Kidney (tissue), 14 donors: Measurements from ENCODE around the gene PACSIN1. TPM values are rescaled to one million over a fixed set of nuclear protein-coding genes. Genes with fewer than 3 reads are reported as not detected.
A peak's percentile ranks its signal among the peaks of the same experiment; 100 is the strongest.

Source experiments
- DNase-seq, 5 donors: peaks; one replicate each; pipeline ENCODE4 v3.0.0-alpha.2; 2013 to 2020
- FAIRE-seq: peaks from 2 replicates; lab custom pipeline; 2012; peaks lifted over from hg19 to GRCh38; lab: Jason Lieb, UNC
- H3K27ac ChIP-seq, 2 donors: one replicate each; pipeline ENCODE4 v1.7.0; 2013; ENCODE audit warnings: low read depth in 2 of 2, low read length in 2 of 2, inconsistent platforms in 1 of 2
- H3K27me3 ChIP-seq: one replicate; pipeline ENCODE4 v1.7.1; 2013; ENCODE audit warnings: low read length, inconsistent platforms; ENCODE audit not compliant: control insufficient read depth, insufficient read depth
- H3K36me3 ChIP-seq, 3 donors: one replicate each; pipeline versions ENCODE4 v1.7.0 to v1.7.1; 2013; ENCODE audit warnings: low read length in 3 of 3, control low read depth in 1 of 3, inconsistent platforms in 1 of 3; ENCODE audit not compliant: insufficient read depth in 3 of 3, control insufficient read depth in 2 of 3
- H3K4me1 ChIP-seq, 3 donors: one replicate each; pipeline versions ENCODE4 v1.7.0 to v1.7.1; 2013; ENCODE audit warnings: low read length in 3 of 3, inconsistent platforms in 1 of 3, low read depth in 1 of 3; ENCODE audit not compliant: control insufficient read depth in 2 of 3, insufficient read depth in 2 of 3
- H3K4me3 ChIP-seq, 3 donors: one replicate each; pipeline versions ENCODE4 v1.7.0 to v1.8.1; 2013; ENCODE audit warnings: low read length in 3 of 3, control low read depth in 1 of 3, inconsistent platforms in 1 of 3
- H3K9ac ChIP-seq, 3 donors: one replicate each; pipeline versions ENCODE4 v1.7.0 to v1.7.1; 2013; ENCODE audit warnings: low read length in 3 of 3, control low read depth in 1 of 3, inconsistent platforms in 1 of 3
- H3K9me3 ChIP-seq, 3 donors: one replicate each; pipeline versions ENCODE4 v1.7.0 to v1.7.1; 2013; ENCODE audit warnings: low read length in 3 of 3, control low read depth in 1 of 3, inconsistent platforms in 1 of 3; ENCODE audit not compliant: control insufficient read depth in 2 of 3, insufficient read depth in 1 of 3
- intact Hi-C: fragments of 100-400 bp; cut with DNase I; formaldehyde crosslinking; loops from one replicate; pipeline ENCODE4 v1.11.1; 2022
- polyA plus RNA-seq: library from polyadenylated mRNA; stranded (reverse); fragments of 350-450 nt; fragmentation: Illumina TruSeq; extraction: RNeasy Lipid Tissue Mini Kit (QIAGEN cat#74804); gene quantifications from one replicate; pipeline ENCODE4 v1.2.3, GENCODE V29; 2014; ENCODE audit warnings: low read depth, low replicate concordance; ENCODE audit not compliant: insufficient read depth
- total RNA-seq: library from RNA; stranded (reverse); fragmentation: NEBNext Ultra II Directional; extraction: Animal tissue kit (Norgen Biotek cat#: 25700); gene quantifications from one replicate; pipeline ENCODE4 v1.2.1, GENCODE V29; 2021
- TF ChIP-seq, protein P1 (sequence below): IDR thresholded peaks from 3 replicates; pipeline ENCODE4 v1.5.1; 2012; ENCODE audit warnings: mild to moderate bottlenecking, moderate library complexity, borderline replicate concordance; ENCODE audit not compliant: insufficient read depth; ENCODE audit errors: extremely low read depth
- donor health status: control.
- donor health status: control.
- donor health status: control.
- donor health status: control.
- donor health status: control.
- donor health status: DM: yes; HTN: yes; CAD: no.
- donor health status: Normal renal cell carcinoma (clear cell type).

The PACSIN1 gene
- total and polyA plus RNA-seq, 2 donors from 2014 or later: 1.7 to 4.1 TPM

DNA sequence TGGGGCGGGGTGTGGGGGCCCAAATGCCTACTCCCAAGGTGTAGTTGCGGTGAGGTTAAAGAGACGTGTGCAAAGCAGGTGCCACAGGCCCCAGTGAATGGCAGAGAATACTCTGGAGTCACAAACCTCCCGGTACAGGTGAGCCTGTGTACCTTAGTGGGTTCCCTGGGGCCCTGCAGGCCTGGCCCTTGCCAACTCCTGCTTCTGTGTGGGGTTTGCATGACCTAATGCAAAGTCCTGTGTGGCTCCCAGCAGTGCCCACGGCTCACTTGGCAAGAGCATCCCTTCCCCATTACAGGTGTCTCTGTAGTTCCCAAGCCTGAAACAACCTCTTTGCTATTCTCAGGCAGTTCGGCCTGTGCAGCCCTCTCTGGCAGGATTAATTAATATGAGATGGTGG is 72.7 kb downstream of the PACSIN1 start:
- DNase-seq (no peak), FAIRE-seq (no peak)
- intact Hi-C loops: no loop called here
- H3K27me3 ChIP-seq: no peaks in the 10 kb centered on the region
- TF ChIP-seq, protein P1, sequence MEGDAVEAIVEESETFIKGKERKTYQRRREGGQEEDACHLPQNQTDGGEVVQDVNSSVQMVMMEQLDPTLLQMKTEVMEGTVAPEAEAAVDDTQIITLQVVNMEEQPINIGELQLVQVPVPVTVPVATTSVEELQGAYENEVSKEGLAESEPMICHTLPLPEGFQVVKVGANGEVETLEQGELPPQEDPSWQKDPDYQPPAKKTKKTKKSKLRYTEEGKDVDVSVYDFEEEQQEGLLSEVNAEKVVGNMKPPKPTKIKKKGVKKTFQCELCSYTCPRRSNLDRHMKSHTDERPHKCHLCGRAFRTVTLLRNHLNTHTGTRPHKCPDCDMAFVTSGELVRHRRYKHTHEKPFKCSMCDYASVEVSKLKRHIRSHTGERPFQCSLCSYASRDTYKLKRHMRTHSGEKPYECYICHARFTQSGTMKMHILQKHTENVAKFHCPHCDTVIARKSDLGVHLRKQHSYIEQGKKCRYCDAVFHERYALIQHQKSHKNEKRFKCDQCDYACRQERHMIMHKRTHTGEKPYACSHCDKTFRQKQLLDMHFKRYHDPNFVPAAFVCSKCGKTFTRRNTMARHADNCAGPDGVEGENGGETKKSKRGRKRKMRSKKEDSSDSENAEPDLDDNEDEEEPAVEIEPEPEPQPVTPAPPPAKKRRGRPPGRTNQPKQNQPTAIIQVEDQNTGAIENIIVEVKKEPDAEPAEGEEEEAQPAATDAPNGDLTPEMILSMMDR: no peak
- H3K36me3 ChIP-seq: no peaks in the 10 kb centered on the region
- no peak overlapping the region for H3K9ac ChIP-seq
- H3K4me1 ChIP-seq: no peaks in the 10 kb centered on the region
- no peak overlapping the region for H3K4me3 ChIP-seq
- H3K9me3 ChIP-seq: no peaks in the 10 kb centered on the region
- no peak overlapping the region for H3K27ac ChIP-seq

DNA sequence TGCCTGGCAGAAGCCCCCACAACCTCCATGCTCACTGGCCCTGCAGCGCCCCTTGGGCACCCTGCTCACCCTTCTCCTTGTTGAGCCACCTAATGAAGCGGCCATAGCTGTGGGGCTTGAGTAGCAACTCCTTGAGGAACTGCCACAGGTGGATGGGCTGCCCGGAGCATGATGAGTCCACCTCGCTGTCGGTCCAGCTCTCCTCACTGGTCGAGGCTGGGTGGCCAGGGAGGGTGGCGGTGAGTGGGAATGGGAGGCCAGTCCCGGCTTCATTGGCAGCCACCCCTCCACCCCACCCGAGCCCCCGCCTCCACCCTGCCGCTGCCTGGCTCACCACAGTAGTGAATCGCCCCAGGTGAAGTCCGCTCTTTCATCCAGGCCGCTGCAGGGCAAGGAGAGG is 73.3 kb downstream of the PACSIN1 start:
- intact Hi-C loops: no loop called here
- H3K9ac ChIP-seq: no peak overlapping the region
- H3K27me3 ChIP-seq: no peaks in the 10 kb centered on the region
- no peaks in the 10 kb centered on the region for H3K4me1 ChIP-seq
- no peak for DNase-seq
- no peaks in the 10 kb centered on the region for H3K36me3 ChIP-seq
- no peak overlapping the region for H3K4me3 ChIP-seq
- TF ChIP-seq, protein P1: no peak
- H3K9me3 ChIP-seq: no peaks in the 10 kb centered on the region
- no peak overlapping the region for H3K27ac ChIP-seq
- no peak for FAIRE-seq

DNA sequence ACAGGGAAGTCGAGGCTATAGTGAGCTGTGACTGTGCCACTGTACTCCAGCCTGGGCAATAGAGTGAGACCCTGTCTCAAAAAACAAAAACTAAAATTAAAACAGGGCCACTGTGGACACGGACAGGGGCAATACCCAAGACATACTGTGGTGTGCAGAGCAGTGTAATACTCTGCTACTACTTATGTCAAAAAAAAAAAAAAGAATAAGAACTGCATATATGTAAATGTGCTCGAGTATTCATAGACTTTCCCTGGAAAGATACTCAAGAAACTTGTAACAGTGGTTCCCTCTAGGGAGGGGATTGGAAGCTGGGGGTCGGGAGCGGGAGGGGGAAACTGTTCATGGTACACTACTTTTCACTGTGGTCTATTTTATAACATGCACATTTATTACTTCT is 74.3 kb downstream of the PACSIN1 start:
- no peaks in the 10 kb centered on the region for H3K36me3 ChIP-seq
- H3K27ac ChIP-seq: no peak overlapping the region
- no peak overlapping the region for H3K9ac ChIP-seq
- TF ChIP-seq, protein P1: no peak
- H3K27me3 ChIP-seq: no peaks in the 10 kb centered on the region
- DNase-seq (no peak), FAIRE-seq (no peak)
- no peak overlapping the region for H3K4me3 ChIP-seq
- H3K9me3 ChIP-seq: no peaks in the 10 kb centered on the region
- H3K4me1 ChIP-seq: no peaks in the 10 kb centered on the region
- intact Hi-C loops: no loop called here

DNA sequence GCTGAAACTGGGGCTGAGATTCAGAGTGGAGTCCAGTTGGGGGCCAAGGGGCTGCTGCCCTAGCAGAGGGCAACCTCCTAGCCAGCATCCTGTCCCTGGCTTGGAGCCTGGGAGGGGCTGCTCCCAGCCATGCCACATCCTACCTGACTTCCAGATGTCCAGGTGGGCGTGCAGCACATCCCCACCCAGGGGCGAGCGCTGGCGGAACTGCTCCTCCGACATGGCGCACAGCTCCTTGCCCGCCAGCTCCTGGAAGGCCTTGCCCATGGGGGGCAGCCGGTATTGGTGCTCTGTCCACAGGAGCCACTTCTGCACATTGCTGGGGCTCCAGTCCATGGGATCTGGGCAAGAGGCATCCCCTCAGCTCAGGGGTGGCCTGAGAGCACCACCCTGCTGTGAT is 75.0 kb downstream of the PACSIN1 start:
- Histone ChIP-seq H3K27me3 (no peaks in the 10 kb centered on the region), H3K36me3 (no peaks in the 10 kb centered on the region), H3K4me3 (no peak overlapping the region), H3K9me3 (no peaks in the 10 kb centered on the region), H3K27ac (no peak overlapping the region), H3K4me1 (no peaks in the 10 kb centered on the region), H3K9ac (no peak overlapping the region)
- peak in 1 of 5 donors; percentile 45 for DNase-seq
- intact Hi-C loops: no loop called here
- TF ChIP-seq, protein P1: no peak
- no peak for FAIRE-seq
